Stimulated activated memory B cell treated with anti-CD40 and anti-IgM and Interleukin-4, amounts not matched to agents 10 μg/mL and 1 μg/mL and 100 μg/mL, for 72 hours (primary cell): ENCODE measurements around the gene PTPRN2.
A peak's percentile ranks its signal among the peaks of the same experiment; 100 is the strongest.

Source experiments
- ATAC-seq: fragments of 150-1000 bp; cut with Tn5 transposase; 2 replicates; pipeline ENCODE4 v1.10.0; 2021
- H3K27ac Mint-ChIP-seq: one replicate; pipeline ENCODE4 v1.8.0; 2022; ENCODE audit warnings: mild to moderate bottlenecking, mixed read lengths
- H3K27me3 Mint-ChIP-seq: one replicate; pipeline ENCODE4 v1.8.0; 2022; ENCODE audit warnings: mixed read lengths
- H3K36me3 Mint-ChIP-seq: one replicate; pipeline ENCODE4 v1.8.0; 2022; ENCODE audit warnings: mixed read lengths
- H3K4me1 Mint-ChIP-seq: one replicate; pipeline ENCODE4 v1.8.0; 2022; ENCODE audit warnings: mixed read lengths
- H3K4me3 Mint-ChIP-seq: one replicate; pipeline ENCODE4 v1.8.0; 2022; ENCODE audit warnings: mild to moderate bottlenecking, moderate library complexity, mixed read lengths
- H3K9me3 Mint-ChIP-seq: one replicate; pipeline ENCODE4 v1.8.0; 2022; ENCODE audit warnings: mixed read lengths

Gene PTPRN2

GRCh38 chr7:157652954-157653826, 934.4 kb downstream of the PTPRN2 start:
- no peak overlapping the region for H3K27ac Mint-ChIP-seq
- ATAC-seq: peak; percentile 27
- H3K9me3 Mint-ChIP-seq: peaks cover 3% of the 10 kb centered on the region
- no peak overlapping the region for H3K4me3 Mint-ChIP-seq
- H3K36me3 Mint-ChIP-seq: no peaks in the 10 kb centered on the region
- no peaks in the 10 kb centered on the region for H3K4me1 Mint-ChIP-seq
- no peaks in the 10 kb centered on the region for H3K27me3 Mint-ChIP-seq

GRCh38 chr7:157652161-157652953, 935.3 kb downstream of the PTPRN2 start:
- H3K36me3 Mint-ChIP-seq: no peaks in the 10 kb centered on the region
- H3K9me3 Mint-ChIP-seq: peaks cover 3% of the 10 kb centered on the region
- no peak overlapping the region for H3K4me3 Mint-ChIP-seq
- no peak overlapping the region for H3K27ac Mint-ChIP-seq
- no peaks in the 10 kb centered on the region for H3K27me3 Mint-ChIP-seq
- H3K4me1 Mint-ChIP-seq: no peaks in the 10 kb centered on the region
- ATAC-seq: peak; percentile 43

GRCh38 chr7:157651366-157652160, 936.1 kb downstream of the PTPRN2 start:
- H3K27ac Mint-ChIP-seq: no peak overlapping the region
- H3K36me3 Mint-ChIP-seq: no peaks in the 10 kb centered on the region
- no peak overlapping the region for H3K4me3 Mint-ChIP-seq
- H3K9me3 Mint-ChIP-seq: peaks cover 3% of the 10 kb centered on the region
- no peak for ATAC-seq
- no peaks in the 10 kb centered on the region for H3K4me1 Mint-ChIP-seq
- H3K27me3 Mint-ChIP-seq: no peaks in the 10 kb centered on the region

- ATAC-seq: no peak
- no peaks in the 10 kb centered on the region for H3K27me3 Mint-ChIP-seq
- no peak overlapping the region for H3K27ac Mint-ChIP-seq
- H3K36me3 Mint-ChIP-seq: no peaks in the 10 kb centered on the region
- no peaks in the 10 kb centered on the region for H3K4me1 Mint-ChIP-seq
- H3K9me3 Mint-ChIP-seq: peaks cover 3% of the 10 kb centered on the region
- H3K4me3 Mint-ChIP-seq: no peak overlapping the region
Observed at GRCh38 chr7:157650801-157651200, 936.8 kb downstream of the PTPRN2 start.

GRCh38 chr7:157650131-157650631, 937.4 kb downstream of the PTPRN2 start:
- no peaks in the 10 kb centered on the region for H3K4me1 Mint-ChIP-seq
- H3K4me3 Mint-ChIP-seq: no peak overlapping the region
- H3K27ac Mint-ChIP-seq: no peak overlapping the region
- peaks cover 3% of the 10 kb centered on the region for H3K9me3 Mint-ChIP-seq
- no peaks in the 10 kb centered on the region for H3K27me3 Mint-ChIP-seq
- H3K36me3 Mint-ChIP-seq: no peaks in the 10 kb centered on the region
- peak; percentile 38 for ATAC-seq

GRCh38 chr7:157646551-157646950, 941.1 kb downstream of the PTPRN2 start:
- Mint-ChIP-seq H3K9me3 (peaks cover 3% of the 10 kb centered on the region), H3K4me3 (no peak overlapping the region), H3K4me1 (no peaks in the 10 kb centered on the region), H3K27me3 (no peaks in the 10 kb centered on the region), H3K36me3 (no peaks in the 10 kb centered on the region), H3K27ac (no peak overlapping the region)
- no peak for ATAC-seq

- H3K4me3 Mint-ChIP-seq: no peak overlapping the region
- no peaks in the 10 kb centered on the region for H3K4me1 Mint-ChIP-seq
- no peaks in the 10 kb centered on the region for H3K36me3 Mint-ChIP-seq
- H3K9me3 Mint-ChIP-seq: peaks cover 3% of the 10 kb centered on the region
- H3K27ac Mint-ChIP-seq: no peak overlapping the region
- no peaks in the 10 kb centered on the region for H3K27me3 Mint-ChIP-seq
- no peak for ATAC-seq
Observed at GRCh38 chr7:157645539-157645938, 942.1 kb downstream of the PTPRN2 start.

- Mint-ChIP-seq H3K27me3 (no peaks in the 10 kb centered on the region), H3K9me3 (peaks cover 5% of the 10 kb centered on the region), H3K36me3 (peaks cover 5% of the 10 kb centered on the region), H3K4me3 (no peak overlapping the region), H3K27ac (no peak overlapping the region), H3K4me1 (no peaks in the 10 kb centered on the region)
- ATAC-seq: no peak
Observed at GRCh38 chr7:157644946-157645345, 942.7 kb downstream of the PTPRN2 start.

- ATAC-seq: peak; percentile 24
- Mint-ChIP-seq H3K9me3 (peaks cover 9% of the 10 kb centered on the region), H3K36me3 (peaks cover 6% of the 10 kb centered on the region), H3K4me1 (no peaks in the 10 kb centered on the region), H3K4me3 (no peak overlapping the region), H3K27me3 (no peaks in the 10 kb centered on the region), H3K27ac (no peak overlapping the region)
Observed at GRCh38 chr7:157643525-157643970, 944.1 kb downstream of the PTPRN2 start.

- no peak for ATAC-seq
- Mint-ChIP-seq H3K27me3 (no peaks in the 10 kb centered on the region), H3K4me1 (no peaks in the 10 kb centered on the region), H3K36me3 (peaks cover 6% of the 10 kb centered on the region), H3K9me3 (peaks cover 9% of the 10 kb centered on the region), H3K27ac (no peak overlapping the region), H3K4me3 (no peak overlapping the region)
Observed at GRCh38 chr7:157641866-157642265, 945.8 kb downstream of the PTPRN2 start.

GRCh38 chr7:157640144-157640543, 947.5 kb downstream of the PTPRN2 start:
- Mint-ChIP-seq H3K4me1 (no peaks in the 10 kb centered on the region), H3K4me3 (no peak overlapping the region), H3K9me3 (peaks cover 9% of the 10 kb centered on the region), H3K36me3 (peaks cover 6% of the 10 kb centered on the region), H3K27me3 (no peaks in the 10 kb centered on the region), H3K27ac (no peak overlapping the region)
- ATAC-seq: no peak

GRCh38 chr7:157638563-157638962, 949.1 kb downstream of the PTPRN2 start:
- Mint-ChIP-seq H3K4me1 (no peaks in the 10 kb centered on the region), H3K27me3 (peaks cover 13% of the 10 kb centered on the region), H3K36me3 (peaks cover 6% of the 10 kb centered on the region), H3K27ac (no peak overlapping the region), H3K4me3 (no peak overlapping the region), H3K9me3 (peaks cover 9% of the 10 kb centered on the region)
- no peak for ATAC-seq

- peaks cover 6% of the 10 kb centered on the region for H3K36me3 Mint-ChIP-seq
- ATAC-seq: no peak
- H3K27ac Mint-ChIP-seq: no peak overlapping the region
- H3K4me1 Mint-ChIP-seq: no peaks in the 10 kb centered on the region
- H3K27me3 Mint-ChIP-seq: peaks cover 20% of the 10 kb centered on the region
- peaks cover 9% of the 10 kb centered on the region for H3K9me3 Mint-ChIP-seq
- no peak overlapping the region for H3K4me3 Mint-ChIP-seq
Observed at GRCh38 chr7:157637216-157637949, 950.2 kb downstream of the PTPRN2 start.

GRCh38 chr7:157635669-157636068, 952.0 kb downstream of the PTPRN2 start:
- Mint-ChIP-seq H3K4me3 (no peak overlapping the region), H3K4me1 (no peaks in the 10 kb centered on the region), H3K27ac (no peak overlapping the region), H3K9me3 (peaks cover 9% of the 10 kb centered on the region), H3K36me3 (peaks cover 6% of the 10 kb centered on the region), H3K27me3 (peaks cover 20% of the 10 kb centered on the region)
- no peak for ATAC-seq
